Thoracic aorta (tissue), 2 donors: ENCODE data around the gene FKRP. TPM values are rescaled to one million over a fixed set of nuclear protein-coding genes. Genes with fewer than 3 reads are reported as not detected.
A peak's percentile ranks its signal among the peaks of the same experiment; 100 is the strongest.

Experiments
- ATAC-seq: fragments of 150-250 bp; one replicate; pipeline ENCODE4 v1.8.0; 2017; ENCODE audit warnings: low read depth; ENCODE audit not compliant: insufficient number of reproducible peaks, low FRiP score
- DNase-seq: peaks from one replicate; pipeline ENCODE4 v3.0.0-alpha.2; 2020; ENCODE audit warnings: low spot score
- H3K27ac ChIP-seq, 2 donors: fragments of 200-600 bp; sonication (generic); 1 replicate in 1 of 2; 2 replicates in 1 of 2; pipeline ENCODE4 v1.5.1; 2016; ENCODE audit warnings: mild to moderate bottlenecking in 2 of 2, moderate library complexity in 2 of 2
- H3K27me3 ChIP-seq: fragments of 200-600 bp; sonication (generic); replicated peaks from 2 replicates; pipeline ENCODE4 v1.6.0; 2016; ENCODE audit warnings: mild to moderate bottlenecking; ENCODE audit not compliant: insufficient read depth
- H3K36me3 ChIP-seq: fragments of 200-600 bp; sonication (generic); one replicate; pipeline ENCODE4 v1.5.1; 2016
- H3K4me1 ChIP-seq, 2 donors: fragments of 200-600 bp; sonication (generic); 1 replicate in 1 of 2; 2 replicates in 1 of 2; pipeline versions ENCODE4 v1.5.1 to v1.6.0; 2016; ENCODE audit warnings: low read depth in 2 of 2, mild to moderate bottlenecking in 1 of 2; ENCODE audit not compliant: control insufficient read depth in 1 of 2
- H3K4me3 ChIP-seq: fragments of 200-600 bp; sonication (generic); 2 replicates; pipeline ENCODE4 v1.5.1; 2016; ENCODE audit warnings: mild to moderate bottlenecking
- H3K9me3 ChIP-seq: fragments of 200-600 bp; sonication (generic); 2 replicates; pipeline ENCODE4 v1.5.1; 2016
- total RNA-seq, 2 donors: library from RNA; depleted of rRNA; stranded (reverse); fragments of >200 nt; gene quantifications; one replicate each; pipeline versions ENCODE4 v1.1.0 to v1.2.3, GENCODE V29; 2016
- TF ChIP-seq, protein P1 (sequence below): fragments of 200-600 bp; sonication (generic); IDR thresholded peaks from one replicate; pipeline ENCODE4 v1.5.1; 2019; ENCODE audit warnings: antibody characterized with exemption

Gene FKRP
- total RNA-seq, 2 donors from 2014 or later, result 20.6 to 99.2 TPM

DNA sequence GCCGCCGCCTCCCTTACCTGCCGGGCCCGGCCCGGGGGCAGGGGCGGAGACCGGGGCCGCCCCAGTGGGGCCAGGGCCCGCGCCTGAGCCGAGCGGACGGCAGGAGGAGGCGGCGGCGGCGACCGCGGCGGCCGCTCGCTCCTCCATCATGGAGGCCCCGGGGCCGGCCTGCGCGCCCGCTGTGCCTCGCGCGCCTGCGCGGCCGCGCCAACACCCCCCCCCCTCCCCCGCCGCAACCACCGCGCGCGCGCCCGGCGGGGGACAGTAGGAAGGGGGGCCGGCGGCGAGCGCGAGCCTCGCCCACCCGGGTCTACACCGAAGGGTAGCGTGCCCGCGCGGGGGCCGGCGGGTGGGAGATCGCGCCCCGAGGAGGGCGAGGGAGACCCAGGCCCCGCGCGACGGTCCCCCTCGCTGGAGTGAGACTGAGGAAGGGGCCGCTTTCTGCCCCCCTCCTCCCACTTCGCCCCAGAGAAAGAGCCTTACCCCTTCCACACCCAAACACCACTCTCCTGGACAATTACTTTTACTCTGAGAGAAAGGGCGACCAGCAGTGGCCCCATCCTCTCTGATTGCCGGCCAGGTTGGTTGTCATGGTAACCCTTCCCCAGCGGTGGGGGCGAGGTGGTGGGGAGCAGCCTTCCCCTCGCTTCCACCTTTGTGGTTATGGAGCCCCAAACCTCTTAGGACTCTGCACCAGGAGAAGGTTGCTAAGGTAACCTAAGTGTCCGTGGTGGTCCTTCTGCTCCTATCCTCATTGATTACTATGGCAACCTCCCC is 612 bp downstream of the FKRP start, which contains the start of gene STRN4:
STRN4 (minus strand) TSS at position 170 of the 777 bp plus-strand sequence; CDS start at position 150, 20 bp downstream.
- H3K9me3 ChIP-seq, result no peaks in the 10 kb centered on the region
- TF ChIP-seq, protein P1, sequence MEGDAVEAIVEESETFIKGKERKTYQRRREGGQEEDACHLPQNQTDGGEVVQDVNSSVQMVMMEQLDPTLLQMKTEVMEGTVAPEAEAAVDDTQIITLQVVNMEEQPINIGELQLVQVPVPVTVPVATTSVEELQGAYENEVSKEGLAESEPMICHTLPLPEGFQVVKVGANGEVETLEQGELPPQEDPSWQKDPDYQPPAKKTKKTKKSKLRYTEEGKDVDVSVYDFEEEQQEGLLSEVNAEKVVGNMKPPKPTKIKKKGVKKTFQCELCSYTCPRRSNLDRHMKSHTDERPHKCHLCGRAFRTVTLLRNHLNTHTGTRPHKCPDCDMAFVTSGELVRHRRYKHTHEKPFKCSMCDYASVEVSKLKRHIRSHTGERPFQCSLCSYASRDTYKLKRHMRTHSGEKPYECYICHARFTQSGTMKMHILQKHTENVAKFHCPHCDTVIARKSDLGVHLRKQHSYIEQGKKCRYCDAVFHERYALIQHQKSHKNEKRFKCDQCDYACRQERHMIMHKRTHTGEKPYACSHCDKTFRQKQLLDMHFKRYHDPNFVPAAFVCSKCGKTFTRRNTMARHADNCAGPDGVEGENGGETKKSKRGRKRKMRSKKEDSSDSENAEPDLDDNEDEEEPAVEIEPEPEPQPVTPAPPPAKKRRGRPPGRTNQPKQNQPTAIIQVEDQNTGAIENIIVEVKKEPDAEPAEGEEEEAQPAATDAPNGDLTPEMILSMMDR, result no peak
- H3K4me1 ChIP-seq, result peaks cover 22 to 32% of the 10 kb centered on the region in 2 donors
- peak; percentile 32 for ATAC-seq
- H3K27ac ChIP-seq, result peak within 1 kb of the TSS; percentile 61 to 75
- H3K27me3 ChIP-seq, result no peaks in the 10 kb centered on the region
- no peaks in the 10 kb centered on the region for H3K36me3 ChIP-seq
- H3K4me3 ChIP-seq, result peak within 1 kb of the TSS; percentile 86
- no peak for DNase-seq

GRCh38 chr19:46748325-46749109 is 2.7 kb downstream of the FKRP start:
- DNase-seq (no peak), ATAC-seq (no peak)
- no peaks in the 10 kb centered on the region for H3K27me3 ChIP-seq
- TF ChIP-seq, protein P1, result peak; percentile 67
- no peak overlapping the region for H3K27ac ChIP-seq
- peaks cover 15 to 23% of the 10 kb centered on the region in 2 donors for H3K4me1 ChIP-seq
- H3K4me3 ChIP-seq, result no peak overlapping the region
- H3K36me3 ChIP-seq, result no peaks in the 10 kb centered on the region
- no peaks in the 10 kb centered on the region for H3K9me3 ChIP-seq

- H3K27ac ChIP-seq, result peak overlapping the region in 1 of 2 donors; percentile 14
- TF ChIP-seq, protein P1, result no peak
- ATAC-seq, result no peak
- no peaks in the 10 kb centered on the region for H3K27me3 ChIP-seq
- DNase-seq, result no peak
- no peaks in the 10 kb centered on the region for H3K9me3 ChIP-seq
- H3K4me3 ChIP-seq, result no peak overlapping the region
- peaks cover 8 to 22% of the 10 kb centered on the region in 2 donors for H3K4me1 ChIP-seq
- H3K36me3 ChIP-seq, result peaks cover 8% of the 10 kb centered on the region
Measured at GRCh38 chr19:46753420-46754155, 7.7 kb downstream of the FKRP start.

DNA sequence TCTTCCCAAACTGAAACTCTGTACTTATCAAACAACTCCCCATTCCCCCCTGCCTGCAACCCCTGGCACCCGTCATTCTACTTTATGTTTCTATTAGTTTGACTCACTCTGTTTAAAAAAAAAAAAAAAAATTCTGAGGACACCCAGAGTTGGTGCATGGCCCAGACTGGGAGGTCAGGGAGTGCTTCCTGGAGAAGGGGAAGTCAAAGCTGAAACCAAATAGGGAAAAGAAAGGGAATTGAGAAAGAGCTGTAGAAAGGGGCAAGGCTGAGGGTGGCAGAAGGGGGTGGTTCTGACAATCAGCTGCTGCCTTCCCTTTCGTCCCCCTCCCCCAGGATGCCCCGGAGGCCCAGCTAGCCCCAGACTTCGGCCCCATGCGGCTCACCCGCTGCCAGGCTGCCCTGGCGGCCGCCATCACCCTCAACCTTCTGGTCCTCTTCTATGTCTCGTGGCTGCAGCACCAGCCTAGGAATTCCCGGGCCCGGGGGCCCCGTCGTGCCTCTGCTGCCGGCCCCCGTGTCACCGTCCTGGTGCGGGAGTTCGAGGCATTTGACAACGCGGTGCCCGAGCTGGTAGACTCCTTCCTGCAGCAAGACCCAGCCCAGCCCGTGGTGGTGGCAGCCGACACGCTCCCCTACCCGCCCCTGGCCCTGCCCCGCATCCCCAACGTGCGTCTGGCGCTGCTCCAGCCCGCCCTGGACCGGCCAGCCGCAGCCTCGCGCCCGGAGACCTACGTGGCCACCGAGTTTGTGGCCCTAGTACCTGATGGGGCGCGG is 9.4 kb downstream of the FKRP start:
- H3K4me3 ChIP-seq, result peak overlapping the region; percentile 21
- H3K27me3 ChIP-seq, result no peaks in the 10 kb centered on the region
- ATAC-seq (peak; percentile 15), DNase-seq (no peak)
- H3K9me3 ChIP-seq, result no peaks in the 10 kb centered on the region
- H3K27ac ChIP-seq, result peak overlapping the region; percentile 64
- TF ChIP-seq, protein P1, result no peak
- peaks cover 8 to 22% of the 10 kb centered on the region in 2 donors for H3K4me1 ChIP-seq
- peaks cover 8% of the 10 kb centered on the region for H3K36me3 ChIP-seq
